Right lobe of liver (tissue), 4 donors: Measurements from ENCODE around the gene ARHGEF16.

Experiments used
- CTCF ChIP-seq, 4 donors: fragments of 200-600 bp in 3 of 4; fragments of 450-650 bp in 1 of 4; IDR thresholded peaks; one replicate each; pipeline versions ENCODE4 v1.5.1 to v1.8.0; 2016 to 2022; ENCODE audit warnings: antibody characterized with exemption in 4 of 4, mild to moderate bottlenecking in 2 of 4
- POLR2A ChIP-seq: fragments of 450-650 bp; IDR thresholded peaks from one replicate; pipeline ENCODE4 v1.6.1; 2017; ENCODE audit warnings: antibody characterized with exemption, mild to moderate bottlenecking
- donor health status: DM: no; HTN: no; CAD: no.
- donor health status: DM: no; HTN: no; CAD: no.
- donor health status: DM: no; HTN: yes; CAD: no.

- TF ChIP-seq CTCF (IDR thresholded peaks at IDR 0.05) (no peak), POLR2A (no peak)
Measured at GRCh38 chr1:3442901-3443300, 11.6 kb upstream of the ARHGEF16 start.
